ENCODE data around the gene CELF6. TPM values are rescaled to one million over a fixed set of nuclear protein-coding genes. Genes with fewer than 3 reads are reported as not detected.
"Not testable (repeated sequence)": the region's sequence is repeated elsewhere in the genome, so short reads cannot be mapped to it uniquely, and the experiment has no call there.

Gene CELF6
- total RNA-seq, 2 experiments from 2014 or later, result 0.19 TPM

DNA sequence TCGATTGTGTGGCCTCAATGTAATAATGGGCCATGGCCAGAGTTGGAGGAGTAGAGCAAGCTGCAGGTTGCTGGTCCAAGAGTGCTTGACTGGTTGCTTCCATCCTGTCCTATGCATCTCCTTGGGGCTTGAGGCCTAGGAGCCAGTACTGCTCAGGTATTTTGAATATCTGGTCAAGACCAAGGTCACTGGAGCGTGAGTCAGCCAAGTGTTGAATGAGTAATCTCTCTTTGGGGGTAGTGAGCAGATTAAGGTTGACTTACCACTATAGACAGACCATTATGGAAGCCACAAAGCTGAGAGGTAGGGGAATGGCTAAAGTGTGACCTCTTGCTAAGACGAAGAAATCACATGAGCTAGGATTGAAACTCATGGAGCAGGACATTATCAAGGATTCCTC is 38.2 kb downstream of the CELF6 start:
- intact Hi-C loops (cut with micrococcal nuclease), result no loop called here
- H3K27ac Mint-ChIP-seq, result no peak overlapping the region
- ChIA-PET POLR2A (no interaction called here), CTCF (no interaction called here)
- H3K36me3 Mint-ChIP-seq, result no peaks in the 10 kb centered on the region
- no peak overlapping the region for H3K4me3 Mint-ChIP-seq
- no peaks in the 10 kb centered on the region for H3K9me3 Mint-ChIP-seq
- H3K4me1 Mint-ChIP-seq (ENCODE audit: low read depth), result no peaks in the 10 kb centered on the region
- H3K27me3 Mint-ChIP-seq, result no peaks in the 10 kb centered on the region
- DNase-seq, result no peak

DNA sequence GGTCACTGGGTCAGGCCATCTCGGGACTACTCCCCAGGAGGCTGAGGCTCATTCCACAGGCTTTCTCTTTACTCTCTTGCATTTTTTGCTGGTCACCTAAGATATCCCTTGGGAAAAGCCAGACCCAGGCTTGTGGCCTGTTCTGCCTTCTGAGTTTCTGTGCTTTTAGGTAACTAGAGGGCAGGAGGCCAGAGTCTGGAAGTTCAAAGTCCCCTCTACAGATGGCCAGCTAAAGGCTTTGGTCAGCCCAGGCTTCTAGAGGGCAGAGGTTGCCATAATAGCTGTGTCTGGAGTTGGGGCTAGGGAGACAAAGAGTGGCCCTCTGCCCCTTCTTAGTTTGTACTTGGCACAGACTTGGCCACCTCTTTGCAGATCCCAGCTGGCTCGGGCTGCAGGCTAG is 39.2 kb downstream of the CELF6 start:
- Mint-ChIP-seq H3K27ac (no peak overlapping the region), H3K9me3 (no peaks in the 10 kb centered on the region), H3K4me3 (no peak overlapping the region), H3K4me1 (ENCODE audit: low read depth) (no peaks in the 10 kb centered on the region), H3K36me3 (no peaks in the 10 kb centered on the region), H3K27me3 (no peaks in the 10 kb centered on the region)
- POLR2A ChIA-PET, result no interaction called here
- CTCF ChIA-PET, result interaction anchor here (1.0 to 1.2 kb wide), 2 partner anchors 32 to 54 kb away, joined by 3 to 4 read pairs; no protein-coding TSS in a partner anchor
- no peak for DNase-seq
- intact Hi-C loops (cut with micrococcal nuclease), result no loop called here

DNA sequence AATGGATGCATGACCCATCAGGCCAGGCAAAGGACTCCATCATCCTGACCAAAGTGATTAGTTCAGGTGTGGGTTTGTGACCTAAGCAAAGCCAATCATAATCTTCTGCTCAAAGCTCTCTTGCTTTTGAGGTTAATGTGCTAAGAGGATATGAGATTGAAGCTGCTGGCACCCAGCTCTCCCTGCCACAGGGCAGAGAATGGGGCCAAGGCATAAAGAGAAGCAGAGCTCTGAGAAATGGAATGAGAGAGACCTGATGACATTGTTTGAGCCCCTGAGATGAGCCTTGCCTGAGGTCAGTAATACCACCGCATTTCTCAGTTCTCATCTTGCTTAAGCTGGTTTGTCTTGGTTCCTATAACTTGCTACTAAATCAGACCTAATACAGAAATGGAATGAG is 41.2 kb downstream of the CELF6 start:
- Mint-ChIP-seq H3K36me3 (no peaks in the 10 kb centered on the region), H3K4me3 (no peak overlapping the region), H3K27ac (no peak overlapping the region), H3K27me3 (no peaks in the 10 kb centered on the region), H3K9me3 (no peaks in the 10 kb centered on the region), H3K4me1 (ENCODE audit: low read depth) (peaks cover 4% of the 10 kb centered on the region)
- DNase-seq, result no peak
- ChIA-PET CTCF (interaction anchor here (0.7 kb wide), 1 partner anchor 34 kb away, joined by 5 read pairs; no protein-coding TSS in a partner anchor), POLR2A (no interaction called here)
- intact Hi-C loops (cut with micrococcal nuclease), result no loop called here

DNA sequence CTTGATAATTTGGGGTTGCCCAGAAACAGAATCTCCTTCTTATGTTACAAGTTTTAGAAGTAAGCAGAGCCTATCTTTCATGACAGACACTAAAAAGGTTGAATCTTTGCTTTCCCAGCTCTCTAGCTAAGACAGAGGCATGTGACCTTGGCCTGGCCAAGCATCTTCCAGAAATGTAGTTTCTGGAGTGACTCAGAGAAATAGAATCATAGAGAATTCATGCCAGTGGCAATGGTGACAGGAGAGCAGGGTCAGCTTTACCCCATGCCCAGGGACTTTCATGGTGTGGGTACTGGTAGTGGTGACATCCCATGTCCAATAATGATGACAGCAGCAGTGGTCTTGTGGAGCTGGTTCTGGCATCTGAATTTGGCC is 43.6 kb downstream of the CELF6 start:
- no peak overlapping the region for H3K27ac Mint-ChIP-seq
- no peak for DNase-seq
- H3K4me1 Mint-ChIP-seq (ENCODE audit: low read depth), result peaks cover 18% of the 10 kb centered on the region
- no peaks in the 10 kb centered on the region for H3K27me3 Mint-ChIP-seq
- CTCF ChIA-PET, result interaction anchor here (0.8 to 1.3 kb wide), 3 partner anchors 37 to 121 kb away, joined by 3 read pairs; no protein-coding TSS in a partner anchor
- POLR2A ChIA-PET, result no interaction called here
- H3K4me3 Mint-ChIP-seq, result no peak overlapping the region
- no peaks in the 10 kb centered on the region for H3K9me3 Mint-ChIP-seq
- intact Hi-C loops (cut with micrococcal nuclease), result no loop called here
- no peaks in the 10 kb centered on the region for H3K36me3 Mint-ChIP-seq

DNA sequence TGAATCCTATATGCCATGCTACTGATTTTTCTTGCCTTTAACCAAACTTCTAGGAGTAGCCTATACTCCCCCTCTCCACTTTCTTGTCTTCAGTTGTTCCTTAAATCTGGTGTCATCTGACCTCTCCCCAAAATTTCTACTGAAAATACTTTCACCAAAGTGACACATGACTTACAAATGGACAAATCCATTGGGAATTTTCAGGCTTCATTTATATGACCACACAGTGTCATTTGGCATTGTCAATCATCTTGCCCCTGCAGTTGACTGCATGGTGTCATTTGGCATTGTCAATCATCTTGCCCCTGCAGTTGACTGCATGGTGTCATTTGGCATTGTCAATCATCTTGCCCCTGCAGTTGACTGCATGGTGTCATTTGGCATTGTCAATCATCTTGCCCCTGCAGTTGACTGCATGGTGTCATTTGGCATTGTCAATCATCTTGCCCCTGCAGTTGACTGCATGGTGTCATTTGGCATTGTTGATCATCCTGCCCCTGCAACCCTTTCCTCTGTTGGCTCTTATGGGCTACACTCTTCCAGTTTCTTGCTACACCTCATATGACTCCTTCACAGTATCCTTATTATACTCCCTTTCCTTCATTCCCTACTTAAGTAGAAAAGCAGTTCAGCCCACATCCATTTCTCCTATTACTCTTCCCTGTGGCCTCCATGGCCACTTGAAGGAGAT is 44.2 kb downstream of the CELF6 start:
- H3K27me3 Mint-ChIP-seq; H3K36me3 Mint-ChIP-seq; H3K9me3 Mint-ChIP-seq; H3K4me3 Mint-ChIP-seq; H3K27ac Mint-ChIP-seq; intact Hi-C loops (cut with micrococcal nuclease); DNase-seq: not testable (repeated sequence)
- CTCF ChIA-PET, result interaction anchor here (0.8 to 1.1 kb wide), 2 partner anchors 38 to 120 kb away, joined by 3 read pairs; no protein-coding TSS in a partner anchor
- POLR2A ChIA-PET, result interaction anchor here (1.0 kb wide), 1 partner anchor 46 kb away, joined by 3 read pairs; no protein-coding TSS in a partner anchor
- peaks cover 23% of the 10 kb centered on the region for H3K4me1 Mint-ChIP-seq (ENCODE audit: low read depth)

DNA sequence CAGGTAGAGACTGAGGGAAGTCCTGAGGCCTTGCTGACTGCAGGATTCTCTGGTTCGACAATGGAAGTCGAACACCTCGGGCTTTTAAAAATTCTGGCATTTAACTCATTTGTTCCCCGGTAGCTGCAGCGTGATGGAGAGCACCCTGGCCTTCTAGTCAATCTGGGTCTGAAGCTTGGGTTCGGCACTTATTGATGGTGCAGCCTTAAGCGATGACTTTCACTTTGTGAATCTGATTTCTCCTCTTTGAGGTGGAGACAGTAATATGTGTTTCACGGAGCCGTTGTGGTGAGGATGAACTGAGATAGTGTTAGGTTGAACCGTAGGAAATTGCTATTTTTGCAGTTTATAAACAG is 47.0 kb downstream of the CELF6 start:
- ChIA-PET CTCF (interaction anchor here (0.8 to 2.7 kb wide), 8 partner anchors 12 to 398 kb away, joined by 3 to 19 read pairs (median 4); partner anchors contain the start of gene GRAMD2A), POLR2A (interaction anchor here (0.6 to 2.6 kb wide), 4 partner anchors 10 to 62 kb away, joined by 3 to 28 read pairs (median 4); partner anchors contain the start of gene PKM)
- Mint-ChIP-seq H3K36me3 (peaks cover 9% of the 10 kb centered on the region), H3K27me3 (no peaks in the 10 kb centered on the region), H3K9me3 (no peaks in the 10 kb centered on the region), H3K4me1 (ENCODE audit: low read depth) (peaks cover 33% of the 10 kb centered on the region), H3K27ac (peak overlapping the region; percentile 89), H3K4me3 (peak overlapping the region; percentile 84)
- no peak for DNase-seq
- intact Hi-C loops (cut with micrococcal nuclease), result loop anchor here (1.0 to 5.0 kb wide), 5 partner anchors 45 to 200 kb away; partner anchors contain the start of genes MYO9A and SENP8

DNA sequence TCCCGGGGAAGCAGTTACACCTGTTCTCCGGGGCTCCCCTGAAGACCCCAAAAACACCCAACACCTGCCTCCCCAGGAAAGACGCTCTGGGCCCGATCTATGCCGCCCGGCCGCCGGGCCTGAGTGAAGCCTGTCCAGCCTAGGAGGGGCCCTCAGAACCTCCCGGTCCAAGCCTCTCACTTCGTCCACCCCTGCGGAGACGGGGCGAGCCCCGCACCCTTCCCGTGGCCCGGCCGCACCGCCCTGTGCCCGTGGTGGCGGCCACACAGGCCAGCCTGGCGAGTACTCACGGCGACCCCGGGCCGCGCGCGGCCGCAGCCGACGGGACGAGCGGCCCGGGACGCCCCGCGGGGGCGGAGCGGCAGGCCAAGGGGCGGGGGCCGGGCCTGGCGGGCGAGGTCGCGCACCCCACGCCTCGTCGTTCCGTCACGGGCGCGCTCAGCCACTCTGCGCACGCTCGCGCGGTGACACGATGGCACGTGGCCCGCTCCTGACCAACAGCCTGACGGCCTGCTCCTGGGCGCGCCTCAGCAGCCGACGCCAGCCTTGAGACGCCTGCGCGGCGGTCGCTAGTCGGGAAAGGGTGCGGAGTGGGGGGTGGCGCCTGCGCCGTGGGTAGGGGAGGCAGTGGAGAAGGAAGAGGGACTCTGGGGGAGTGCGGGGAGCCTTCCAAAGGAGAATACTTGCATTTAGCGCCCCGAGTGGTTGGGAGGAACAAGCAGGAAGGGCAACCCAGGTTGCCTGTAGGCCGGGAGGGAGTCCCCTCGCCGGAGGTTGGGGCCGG is 47.6 kb downstream of the CELF6 start, which contains the start of gene PARP6:
TSS of gene PARP6 (minus strand) at position 342 of the 784 bp plus-strand sequence. CDS start 5,077 bp downstream, outside the sequence.
- DNase-seq, result peak; percentile 99
- ChIA-PET CTCF (interaction anchor here (0.9 to 2.7 kb wide), 5 partner anchors 40 to 191 kb away, joined by 3 to 19 read pairs (median 5); partner anchors contain the start of gene GRAMD2A), POLR2A (interaction anchor here (0.6 to 2.6 kb wide), 4 partner anchors 9 to 62 kb away, joined by 3 to 28 read pairs (median 4); partner anchors contain the start of gene PKM)
- H3K27ac Mint-ChIP-seq, result peak within 1 kb of the TSS; percentile 89
- peaks cover 33% of the 10 kb centered on the region for H3K4me1 Mint-ChIP-seq (ENCODE audit: low read depth)
- peak within 1 kb of the TSS; percentile 84 for H3K4me3 Mint-ChIP-seq
- H3K27me3 Mint-ChIP-seq, result no peaks in the 10 kb centered on the region
- peaks cover 9% of the 10 kb centered on the region for H3K36me3 Mint-ChIP-seq
- intact Hi-C loops (cut with micrococcal nuclease), result loop anchor here (1.0 to 5.0 kb wide), 5 partner anchors 44 to 200 kb away; partner anchors contain the start of genes MYO9A and SENP8
- H3K9me3 Mint-ChIP-seq, result no peaks in the 10 kb centered on the region

DNA sequence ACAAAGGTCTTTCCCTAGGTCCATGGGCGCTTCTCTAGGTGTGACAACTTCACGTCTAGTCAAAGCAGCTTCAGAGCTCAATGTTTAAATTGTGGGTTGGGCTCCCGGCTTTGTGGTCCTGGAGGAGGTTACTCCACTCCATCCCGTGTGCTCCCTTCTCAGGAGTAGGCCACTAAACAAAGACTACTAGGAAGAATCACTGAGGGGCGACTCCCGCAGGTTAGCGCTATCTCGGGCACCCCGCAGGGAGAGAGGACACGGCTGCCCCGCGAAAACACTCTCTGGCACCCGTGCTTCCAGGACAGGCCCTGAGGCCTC is 48.1 kb downstream of the CELF6 start:
- ChIA-PET CTCF (no interaction called here), POLR2A (interaction anchor here (0.6 kb wide), 1 partner anchor 45 kb away, joined by 4 read pairs; no protein-coding TSS in a partner anchor)
- H3K36me3 Mint-ChIP-seq, result peaks cover 13% of the 10 kb centered on the region
- DNase-seq, result peak; percentile 29
- H3K4me1 Mint-ChIP-seq (ENCODE audit: low read depth), result peaks cover 33% of the 10 kb centered on the region
- no peaks in the 10 kb centered on the region for H3K9me3 Mint-ChIP-seq
- H3K27ac Mint-ChIP-seq, result peak overlapping the region; percentile 80
- H3K27me3 Mint-ChIP-seq, result no peaks in the 10 kb centered on the region
- intact Hi-C loops (cut with micrococcal nuclease), result loop anchor here (1.0 to 5.0 kb wide), 5 partner anchors 44 to 201 kb away; partner anchors contain the start of genes MYO9A and SENP8
- H3K4me3 Mint-ChIP-seq, result peak overlapping the region; percentile 83

DNA sequence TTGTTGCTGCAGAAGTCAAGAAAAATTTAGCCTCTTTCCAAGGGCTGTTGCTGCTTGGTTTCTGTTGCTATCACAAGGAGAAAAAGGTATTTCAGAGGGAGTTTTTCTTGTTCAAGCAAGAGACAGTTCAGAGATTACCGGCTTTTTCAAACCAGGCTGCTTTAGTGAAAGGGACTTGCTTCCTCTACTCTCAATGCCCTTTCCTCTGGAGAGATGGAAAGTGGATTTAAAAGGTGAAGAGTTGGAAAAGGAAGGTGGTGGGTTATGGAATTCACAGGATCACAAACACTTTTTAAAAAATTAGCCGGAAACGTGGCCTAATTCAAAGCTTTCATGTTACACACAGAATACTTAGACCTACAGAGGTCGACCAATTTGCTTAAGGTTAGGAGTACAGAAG is 48.7 kb downstream of the CELF6 start:
- Mint-ChIP-seq H3K4me1 (ENCODE audit: low read depth) (peaks cover 33% of the 10 kb centered on the region), H3K4me3 (peak overlapping the region; percentile 83), H3K27me3 (no peaks in the 10 kb centered on the region), H3K27ac (peak overlapping the region; percentile 35), H3K36me3 (peaks cover 17% of the 10 kb centered on the region), H3K9me3 (no peaks in the 10 kb centered on the region)
- DNase-seq, result no peak
- ChIA-PET CTCF (no interaction called here), POLR2A (interaction anchor here (0.6 kb wide), 1 partner anchor 44 kb away, joined by 4 read pairs; no protein-coding TSS in a partner anchor)
- intact Hi-C loops (cut with micrococcal nuclease), result loop anchor here (5.0 kb wide), 1 partner anchor 154 kb away; the partner anchor contains the start of genes MYO9A and SENP8

DNA sequence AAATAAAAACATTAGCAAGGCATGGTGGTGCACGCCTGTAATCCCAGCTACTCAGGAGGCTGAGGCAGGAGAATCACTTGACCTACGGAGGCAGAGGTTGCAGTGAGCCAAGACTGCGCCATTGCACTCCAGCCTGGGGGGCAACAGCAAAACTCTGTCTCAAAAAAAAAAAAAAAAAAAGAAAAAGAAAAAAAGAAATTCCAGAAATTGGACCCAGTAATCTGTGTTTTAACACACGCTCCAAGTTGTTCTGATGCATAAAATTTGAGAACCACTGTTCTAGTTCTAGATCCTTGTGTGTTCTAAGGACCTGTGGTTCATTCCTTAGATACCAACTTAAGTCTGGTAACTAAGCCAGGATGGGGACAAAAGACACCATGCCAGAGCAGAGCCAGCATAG is 50.2 kb downstream of the CELF6 start:
- H3K4me3 Mint-ChIP-seq, result no peak overlapping the region
- ChIA-PET POLR2A (interaction anchor here (1.3 kb wide), 1 partner anchor 42 kb away, joined by 3 read pairs; no protein-coding TSS in a partner anchor), CTCF (interaction anchor here (0.6 kb wide), 1 partner anchor 452 kb away, joined by 3 read pairs; no protein-coding TSS in a partner anchor)
- DNase-seq, result no peak
- no peak overlapping the region for H3K27ac Mint-ChIP-seq
- H3K9me3 Mint-ChIP-seq, result no peaks in the 10 kb centered on the region
- intact Hi-C loops (cut with micrococcal nuclease), result loop anchor here (5.0 kb wide), 1 partner anchor 152 kb away; the partner anchor contains the start of genes MYO9A and SENP8
- no peaks in the 10 kb centered on the region for H3K27me3 Mint-ChIP-seq
- H3K36me3 Mint-ChIP-seq, result peaks cover 25% of the 10 kb centered on the region
- H3K4me1 Mint-ChIP-seq (ENCODE audit: low read depth), result peaks cover 40% of the 10 kb centered on the region

DNA sequence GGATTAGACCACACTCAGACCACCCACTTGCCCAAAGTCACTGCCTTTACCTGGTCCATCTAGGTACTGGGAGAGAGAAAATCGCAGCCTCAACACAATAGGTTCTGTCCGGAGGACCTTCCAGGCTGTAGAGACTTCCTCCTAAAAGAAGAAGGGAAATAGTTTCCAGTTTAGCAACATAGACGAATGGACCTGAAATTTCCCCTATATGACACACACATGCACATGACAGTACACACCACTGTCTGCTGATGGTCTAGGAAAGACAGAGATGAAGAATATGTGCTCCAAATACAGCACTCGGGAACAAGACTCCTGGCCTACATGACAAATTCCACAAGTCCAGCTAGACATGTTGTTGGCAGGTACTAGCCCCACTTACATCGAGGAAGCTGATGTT is 54.9 kb downstream of the CELF6 start:
- no peaks in the 10 kb centered on the region for H3K9me3 Mint-ChIP-seq
- ChIA-PET CTCF (interaction anchor here (0.9 to 1.1 kb wide), 3 partner anchors 33 to 66 kb away, joined by 3 read pairs; no protein-coding TSS in a partner anchor), POLR2A (interaction anchor here (0.6 to 2.1 kb wide), 3 partner anchors 28 to 402 kb away, joined by 4 to 37 read pairs (median 4); partner anchors contain the start of gene PKM)
- DNase-seq, result no peak
- peaks cover 57% of the 10 kb centered on the region for H3K36me3 Mint-ChIP-seq
- H3K27me3 Mint-ChIP-seq, result no peaks in the 10 kb centered on the region
- peaks cover 33% of the 10 kb centered on the region for H3K4me1 Mint-ChIP-seq (ENCODE audit: low read depth)
- no peak overlapping the region for H3K27ac Mint-ChIP-seq
- no peak overlapping the region for H3K4me3 Mint-ChIP-seq
- intact Hi-C loops (cut with micrococcal nuclease), result no loop called here

Measured in activated CD4-positive, alpha-beta memory T cell treated with anti-CD3 and anti-CD28 coated beads for 36 hours (primary cell).